H1 (cell line): ENCODE data around the gene PXK.

Experiments used
- BACH1 ChIP-seq: IDR thresholded peaks from 2 replicates; pipeline ENCODE4 v1.6.1; 2012; ENCODE audit warnings: low read length, improper control_type of control experiment
- CEBPB ChIP-seq: IDR thresholded peaks from 2 replicates; pipeline ENCODE4 v1.6.1; 2012; ENCODE audit warnings: low read depth, low read length
- CTCF ChIP-seq, 3 experiments: IDR thresholded peaks; 1 replicate in 2 of 3; 2 replicates in 1 of 3; pipeline versions ENCODE4 v1.5.1 to v1.6.1; 2011; ENCODE audit warnings: low read length in 3 of 3, mild to moderate bottlenecking in 3 of 3, inconsistent platforms in 2 of 3, low read depth in 1 of 3, moderate library complexity in 1 of 3; ENCODE audit not compliant: insufficient read depth in 1 of 3; ENCODE audit errors: control extremely low read depth in 1 of 3
- GABPA ChIP-seq: IDR thresholded peaks from 2 replicates; pipeline ENCODE4 v1.6.1; 2011; ENCODE audit warnings: mild to moderate bottlenecking, low read length, moderate library complexity, borderline replicate concordance; ENCODE audit not compliant: insufficient read depth
- GTF2F1 ChIP-seq: IDR thresholded peaks from 2 replicates; pipeline ENCODE4 v1.6.1; 2012; ENCODE audit warnings: low read depth, low read length, improper control_type of control experiment, borderline replicate concordance
- YY1 ChIP-seq: IDR thresholded peaks from 2 replicates; pipeline ENCODE4 v1.6.1; 2011; ENCODE audit warnings: low read depth, mild to moderate bottlenecking, low read length

- TF ChIP-seq CEBPB (no peak), YY1 (no peak), GTF2F1 (no peak), BACH1 (no peak), GABPA (no peak), CTCF (IDR thresholded peaks at IDR 0.05; ENCODE audit: control extremely low read depth in 1 of 3, insufficient read depth in 1 of 3, low read depth in 1 of 3, low read length in 3 of 3) (no peak)
Measured at GRCh38 chr3:58359621-58360020, 26.9 kb downstream of the PXK start.
